Measurements from ENCODE around the gene ABCA3. TPM values are rescaled to one million over a fixed set of nuclear protein-coding genes. Genes with fewer than 3 reads are reported as not detected.
"Not testable (repeated sequence)": the region's sequence is repeated elsewhere in the genome, so short reads cannot be mapped to it uniquely, and the experiment has no call there.

Gene ABCA3
- total and polyA plus RNA-seq, 7 donors, result 0.46 to 21.3 (median 4.9) TPM

DNA sequence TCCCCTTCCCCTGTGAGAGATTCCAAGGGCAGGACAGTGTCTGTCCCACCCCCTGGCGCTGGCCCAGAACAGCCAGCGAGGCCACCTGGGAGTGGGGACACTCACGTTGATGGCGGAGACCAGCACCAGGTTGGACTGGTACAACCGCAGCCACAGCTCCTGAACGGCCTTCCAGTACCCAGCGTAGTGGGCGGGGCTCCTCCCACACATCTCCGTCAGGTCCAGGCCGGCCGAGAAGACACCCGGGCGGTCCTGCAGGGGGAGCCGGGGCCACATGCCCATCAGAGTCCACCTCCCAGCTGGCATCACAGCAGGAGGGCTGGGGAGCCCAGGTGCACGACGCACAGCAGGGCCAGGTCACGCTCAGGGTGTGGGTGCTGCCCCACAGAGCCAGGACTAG lies 96.2 kb downstream of the ABCA3 start:
- Histone ChIP-seq H3K36me3 (peaks cover 41 to 65% (median 50%) of the 10 kb centered on the region in 4 donors), H3K27ac (no peak overlapping the region), H3K27me3 (no peaks in the 10 kb centered on the region), H3K9me3 (no peaks in the 10 kb centered on the region), H3K4me1 (peaks cover 0 to 8% (median 2%) of the 10 kb centered on the region in 4 donors), H3K4me3 (no peak overlapping the region)
- WGBS, 2 donors, result 83 to 87% methylated on average over 17 of the region's 17 CpGs
- intact Hi-C loops (cut with DNase I), result no loop called here
- TF ChIP-seq POLR2A (IDR thresholded peaks at IDR 0.05) (no peak), EP300 (IDR thresholded peaks at IDR 0.05) (no peak), POLR2AphosphoS5 (IDR thresholded peaks at IDR 0.05) (no peak)
- TF ChIP-seq, protein P1, sequence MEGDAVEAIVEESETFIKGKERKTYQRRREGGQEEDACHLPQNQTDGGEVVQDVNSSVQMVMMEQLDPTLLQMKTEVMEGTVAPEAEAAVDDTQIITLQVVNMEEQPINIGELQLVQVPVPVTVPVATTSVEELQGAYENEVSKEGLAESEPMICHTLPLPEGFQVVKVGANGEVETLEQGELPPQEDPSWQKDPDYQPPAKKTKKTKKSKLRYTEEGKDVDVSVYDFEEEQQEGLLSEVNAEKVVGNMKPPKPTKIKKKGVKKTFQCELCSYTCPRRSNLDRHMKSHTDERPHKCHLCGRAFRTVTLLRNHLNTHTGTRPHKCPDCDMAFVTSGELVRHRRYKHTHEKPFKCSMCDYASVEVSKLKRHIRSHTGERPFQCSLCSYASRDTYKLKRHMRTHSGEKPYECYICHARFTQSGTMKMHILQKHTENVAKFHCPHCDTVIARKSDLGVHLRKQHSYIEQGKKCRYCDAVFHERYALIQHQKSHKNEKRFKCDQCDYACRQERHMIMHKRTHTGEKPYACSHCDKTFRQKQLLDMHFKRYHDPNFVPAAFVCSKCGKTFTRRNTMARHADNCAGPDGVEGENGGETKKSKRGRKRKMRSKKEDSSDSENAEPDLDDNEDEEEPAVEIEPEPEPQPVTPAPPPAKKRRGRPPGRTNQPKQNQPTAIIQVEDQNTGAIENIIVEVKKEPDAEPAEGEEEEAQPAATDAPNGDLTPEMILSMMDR (IDR thresholded peaks at IDR 0.05), result no peak
- DNase-seq, result no peak

DNA sequence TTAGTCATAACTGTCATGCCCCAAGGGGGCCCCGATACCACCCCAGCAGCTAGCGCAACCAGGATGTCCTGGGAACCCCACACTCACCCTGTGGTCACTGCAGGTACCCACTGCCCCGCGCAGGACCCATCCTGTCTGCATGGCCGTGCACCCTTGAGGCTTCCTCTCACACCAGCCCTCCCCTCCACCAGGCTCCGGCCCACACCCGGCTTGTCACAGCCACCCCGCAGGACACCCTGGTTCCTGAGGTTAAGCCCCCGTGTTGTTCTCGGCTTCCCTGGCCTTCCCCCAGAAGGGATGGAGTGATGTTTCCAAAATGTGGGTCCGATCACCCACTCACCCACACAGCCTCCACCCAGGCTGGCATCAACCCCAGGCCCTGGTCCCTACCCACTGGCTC lies 96.7 kb downstream of the ABCA3 start:
- H3K4me1 ChIP-seq, result peaks cover 0 to 2% (median 0%) of the 10 kb centered on the region in 4 donors
- H3K9me3 ChIP-seq, result no peaks in the 10 kb centered on the region
- no peak for TF ChIP-seq POLR2A (IDR thresholded peaks at IDR 0.05)
- no peak for TF ChIP-seq POLR2AphosphoS5 (IDR thresholded peaks at IDR 0.05)
- no peak for TF ChIP-seq EP300 (IDR thresholded peaks at IDR 0.05)
- H3K27me3 ChIP-seq, result no peaks in the 10 kb centered on the region
- peaks cover 41 to 65% (median 50%) of the 10 kb centered on the region in 4 donors for H3K36me3 ChIP-seq
- no peak overlapping the region for H3K4me3 ChIP-seq
- WGBS, 2 donors, result 96% methylated on average over 11 of the region's 11 CpGs
- no peak for DNase-seq
- H3K27ac ChIP-seq, result no peak overlapping the region
- intact Hi-C loops (cut with DNase I), result no loop called here

DNA sequence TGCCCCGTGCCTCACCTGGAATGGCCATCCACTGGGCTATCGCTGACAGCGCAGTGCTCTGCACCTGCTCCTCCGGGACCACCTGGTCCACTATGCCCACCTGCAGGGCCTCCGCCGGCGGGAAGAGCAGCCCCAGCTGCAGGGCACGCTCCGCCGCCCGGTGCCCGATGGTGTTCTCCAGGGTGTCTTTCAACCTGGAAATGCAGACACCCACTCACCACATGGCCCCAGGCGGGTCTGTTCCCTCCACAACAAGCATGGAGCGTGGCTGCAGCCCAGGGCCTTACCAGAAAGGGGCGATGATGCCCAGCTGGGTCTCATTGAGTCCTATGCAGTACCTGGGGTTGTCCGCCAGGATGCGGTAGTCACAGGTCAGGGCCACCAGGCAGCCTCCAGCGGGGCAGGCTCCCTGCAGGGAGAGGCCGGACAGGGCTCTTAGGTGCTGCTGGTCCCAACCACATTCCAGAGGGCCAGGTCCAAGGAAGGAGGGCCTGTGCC lies 97.4 kb downstream of the ABCA3 start:
- H3K9me3 ChIP-seq, result no peaks in the 10 kb centered on the region
- peaks cover 0 to 3% (median 2%) of the 10 kb centered on the region in 3 donors for H3K27me3 ChIP-seq
- no peak overlapping the region for H3K27ac ChIP-seq
- H3K4me1 ChIP-seq, result peaks cover 0 to 2% (median under 1%) of the 10 kb centered on the region in 4 donors
- TF ChIP-seq, protein P1 (IDR thresholded peaks at IDR 0.05), result no peak
- TF ChIP-seq POLR2AphosphoS5 (IDR thresholded peaks at IDR 0.05) (no peak), EP300 (IDR thresholded peaks at IDR 0.05) (no peak), POLR2A (IDR thresholded peaks at IDR 0.05) (no peak)
- no peak overlapping the region for H3K4me3 ChIP-seq
- 94 to 97% methylated on average over 19 of the region's 19 CpGs for WGBS, 2 donors
- peaks cover 41 to 65% (median 50%) of the 10 kb centered on the region in 4 donors for H3K36me3 ChIP-seq
- intact Hi-C loops (cut with DNase I), result no loop called here
- no peak for DNase-seq

DNA sequence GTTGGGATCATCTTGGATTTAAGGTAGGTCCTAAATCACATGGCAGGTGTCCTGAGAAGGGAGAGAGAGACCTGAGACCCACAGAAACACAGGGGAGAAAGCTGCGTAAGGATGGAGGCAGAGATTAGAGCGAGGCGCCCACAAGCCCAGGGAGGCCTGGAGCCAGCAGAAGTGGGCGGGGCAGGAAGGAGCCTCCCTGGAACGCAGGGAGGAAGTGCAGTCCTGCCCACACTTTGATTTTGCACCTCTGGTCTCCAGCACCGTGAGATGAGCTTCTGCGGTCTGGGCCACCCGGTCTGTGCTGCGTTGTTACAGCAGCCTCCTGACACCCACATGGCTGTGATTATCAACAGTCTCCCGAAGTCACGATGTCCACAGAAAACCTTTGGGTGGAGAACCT lies 97.9 kb downstream of the ABCA3 start:
- intact Hi-C loops (cut with DNase I), result no loop called here
- Histone ChIP-seq H3K9me3 (no peaks in the 10 kb centered on the region), H3K4me3 (no peak overlapping the region), H3K27ac (no peak overlapping the region), H3K27me3 (peaks cover 3 to 8% (median 6%) of the 10 kb centered on the region in 3 donors), H3K4me1 (peaks cover 0 to 7% (median 6%) of the 10 kb centered on the region in 4 donors), H3K36me3 (peaks cover 41 to 65% (median 50%) of the 10 kb centered on the region in 4 donors)
- no peak for DNase-seq
- TF ChIP-seq EP300 (IDR thresholded peaks at IDR 0.05) (no peak), POLR2AphosphoS5 (IDR thresholded peaks at IDR 0.05) (no peak), POLR2A (IDR thresholded peaks at IDR 0.05) (no peak)
- TF ChIP-seq, protein P1 (IDR thresholded peaks at IDR 0.05), result no peak
- WGBS, 2 donors, result 65 to 86% methylated on average over 11 of the region's 11 CpGs

DNA sequence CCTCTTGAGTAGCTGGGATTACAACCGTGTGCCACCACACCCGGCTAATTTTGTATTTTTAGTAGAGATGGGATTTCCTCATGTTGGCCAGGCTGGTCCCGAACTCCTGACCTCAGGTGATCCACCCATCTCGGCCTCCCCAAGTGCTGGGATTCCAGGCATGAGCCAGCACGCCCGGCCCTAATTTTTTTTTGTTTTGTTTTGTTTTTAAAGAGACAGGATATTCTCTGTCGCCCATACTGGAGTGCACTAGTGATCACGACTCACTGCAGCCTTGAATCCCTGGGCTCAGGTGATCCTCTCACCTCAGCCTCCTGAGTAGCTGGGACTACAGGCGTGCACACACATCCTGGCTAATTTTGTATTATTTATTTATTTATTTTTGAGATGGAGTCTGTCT lies 100.2 kb downstream of the ABCA3 start:
- DNase-seq; H3K9me3 ChIP-seq; H3K4me3 ChIP-seq; intact Hi-C loops (cut with DNase I); H3K27ac ChIP-seq: not testable (repeated sequence)
- WGBS, 2 donors, result 66 to 82% methylated on average over 9 of the region's 9 CpGs
- H3K36me3 ChIP-seq, result peaks cover 37 to 58% (median 41%) of the 10 kb centered on the region in 4 donors
- H3K4me1 ChIP-seq, result peaks cover 0 to 27% (median 24%) of the 10 kb centered on the region in 4 donors
- peaks cover 17 to 31% (median 26%) of the 10 kb centered on the region in 3 donors for H3K27me3 ChIP-seq

Data from sigmoid colon (tissue), 7 donors.